ENCODE results near the gene CBX1.
"Not testable (repeated sequence)": the region's sequence is repeated elsewhere in the genome, so short reads cannot be mapped to it uniquely, and the experiment has no call there.

Gene CBX1

GRCh38 chr17:48081858-48082257 lies 19.4 kb downstream of the CBX1 start:
- no peak overlapping the region for H3K4me3 ChIP-seq (ENCODE audit: control insufficient read depth, low read depth, low read length)
- DNase-seq (ENCODE audit: low read depth), result no peak
- no peak for TF ChIP-seq CTCF (IDR thresholded peaks at IDR 0.05; ENCODE audit: control insufficient read depth, insufficient read depth, low read depth, low read length, missing control alignments)

GRCh38 chr17:48077152-48077551 lies 24.1 kb downstream of the CBX1 start:
- DNase-seq (ENCODE audit: low read depth); H3K4me3 ChIP-seq (ENCODE audit: control insufficient read depth, low read depth, low read length): not testable (repeated sequence)

- TF ChIP-seq CTCF (IDR thresholded peaks at IDR 0.05; ENCODE audit: control insufficient read depth, insufficient read depth, low read depth, low read length, missing control alignments), result peak; percentile 82
- DNase-seq (ENCODE audit: low read depth), result peak; percentile 56
- no peak overlapping the region for H3K4me3 ChIP-seq (ENCODE audit: control insufficient read depth, low read depth, low read length)
Measured at GRCh38 chr17:48074322-48075081, 26.8 kb downstream of the CBX1 start.

- DNase-seq (ENCODE audit: low read depth); H3K4me3 ChIP-seq (ENCODE audit: control insufficient read depth, low read depth, low read length): not testable (repeated sequence)
Measured at GRCh38 chr17:48073566-48074094, 27.6 kb downstream of the CBX1 start.

- DNase-seq (ENCODE audit: low read depth); H3K4me3 ChIP-seq (ENCODE audit: control insufficient read depth, low read depth, low read length): not testable (repeated sequence)
Measured at GRCh38 chr17:48072811-48073210, 28.5 kb downstream of the CBX1 start.

GRCh38 chr17:48071654-48072053 lies 29.6 kb downstream of the CBX1 start:
- no peak for TF ChIP-seq CTCF (IDR thresholded peaks at IDR 0.05; ENCODE audit: control insufficient read depth, insufficient read depth, low read depth, low read length, missing control alignments)
- no peak overlapping the region for H3K4me3 ChIP-seq (ENCODE audit: control insufficient read depth, low read depth, low read length)
- DNase-seq (ENCODE audit: low read depth), result no peak

- no peak overlapping the region for H3K4me3 ChIP-seq (ENCODE audit: control insufficient read depth, low read depth, low read length)
- TF ChIP-seq CTCF (IDR thresholded peaks at IDR 0.05; ENCODE audit: control insufficient read depth, insufficient read depth, low read depth, low read length, missing control alignments), result no peak
- DNase-seq (ENCODE audit: low read depth), result no peak
Measured at GRCh38 chr17:48070195-48070594, 31.1 kb downstream of the CBX1 start.

GRCh38 chr17:48068491-48068961 lies 32.8 kb downstream of the CBX1 start:
- H3K4me3 ChIP-seq (ENCODE audit: control insufficient read depth, low read depth, low read length), result no peak overlapping the region
- TF ChIP-seq CTCF (IDR thresholded peaks at IDR 0.05; ENCODE audit: control insufficient read depth, insufficient read depth, low read depth, low read length, missing control alignments), result peak; percentile 54
- DNase-seq (ENCODE audit: low read depth), result no peak

GRCh38 chr17:48067808-48068207 lies 33.5 kb downstream of the CBX1 start:
- not testable (repeated sequence) for DNase-seq (ENCODE audit: low read depth); H3K4me3 ChIP-seq (ENCODE audit: control insufficient read depth, low read depth, low read length)
